Hepatocyte (in vitro differentiated cells): ENCODE data around the gene RIMKLB. TPM values are rescaled to one million over a fixed set of nuclear protein-coding genes. Genes with fewer than 3 reads are reported as not detected.

Experiments
- DNase-seq: peaks from one replicate; pipeline ENCODE4 v3.0.0-alpha.2; 2016; ENCODE audit warnings: low spot score
- H2AFZ ChIP-seq: fragments of 200-600 bp; sonication (generic); 2 replicates; pipeline ENCODE4 v1.6.0; 2016; ENCODE audit warnings: antibody characterized with exemption, mild to moderate bottlenecking
- H3K27ac ChIP-seq: fragments of 200-600 bp; sonication (generic); 2 replicates; pipeline ENCODE4 v1.5.1; 2016; ENCODE audit warnings: mild to moderate bottlenecking
- H3K27me3 ChIP-seq: fragments of 200-600 bp; sonication (generic); 2 replicates; pipeline ENCODE4 v1.6.1; 2016
- H3K36me3 ChIP-seq: fragments of 200-600 bp; sonication (generic); replicated peaks from 2 replicates; pipeline ENCODE4 v1.5.1; 2016; ENCODE audit warnings: low read depth; ENCODE audit not compliant: insufficient read depth
- H3K4me1 ChIP-seq: fragments of 200-600 bp; sonication (generic); 2 replicates; pipeline ENCODE4 v1.5.1; 2016; ENCODE audit warnings: mild to moderate bottlenecking, moderate library complexity; ENCODE audit not compliant: insufficient read depth
- H3K4me2 ChIP-seq: fragments of 200-600 bp; sonication (generic); 2 replicates; pipeline ENCODE4 v1.6.0; 2016
- H3K4me3 ChIP-seq: fragments of 200-600 bp; sonication (generic); 2 replicates; pipeline ENCODE4 v1.5.1; 2016; ENCODE audit warnings: mild to moderate bottlenecking
- H3K79me2 ChIP-seq: fragments of 200-600 bp; sonication (generic); 2 replicates; pipeline ENCODE4 v1.6.0; 2017; ENCODE audit warnings: mild to moderate bottlenecking
- H3K9me2 ChIP-seq: fragments of 200-600 bp; sonication (generic); replicated peaks from 2 replicates; pipeline ENCODE4 v1.6.0; 2017; ENCODE audit warnings: mild to moderate bottlenecking; ENCODE audit not compliant: insufficient read depth
- H3K9me3 ChIP-seq: fragments of 200-600 bp; sonication (generic); 2 replicates; pipeline ENCODE4 v1.5.1; 2016; ENCODE audit warnings: low read depth, mild to moderate bottlenecking
- H4K20me1 ChIP-seq: fragments of 200-600 bp; sonication (generic); 2 replicates; pipeline ENCODE4 v1.6.0; 2016; ENCODE audit warnings: mild to moderate bottlenecking; ENCODE audit not compliant: insufficient read depth, poor library complexity, severe bottlenecking
- EZH2 ChIP-seq: fragments of 200-600 bp; sonication (generic); IDR thresholded peaks from 2 replicates; pipeline ENCODE4 v1.6.1; 2016; ENCODE audit warnings: antibody characterized with exemption, mild to moderate bottlenecking, borderline replicate concordance
- EZH2phosphoT487 ChIP-seq: fragments of 200-600 bp; sonication (generic); IDR thresholded peaks from one replicate; pipeline ENCODE4 v1.6.1; 2018; ENCODE audit warnings: antibody characterized with exemption, mild to moderate bottlenecking, low read depth, moderate library complexity; ENCODE audit not compliant: unreplicated experiment, severe bottlenecking
- WGBS: methylation state at CpG from one replicate; pipeline ENCODE4 v1.1.6; 2016; ENCODE audit warnings: low lambda C conversion rate; ENCODE audit errors: missing lambda C conversion rate; 5-methylcytosine and 5-hydroxymethylcytosine counted together
- polyA plus RNA-seq: library from polyadenylated mRNA; unstranded; fragments of >200 nt; fragmentation: Nextera tagmentation; extraction: Ambion mirVana; gene quantifications from 2 replicates; pipeline ENCODE4 v1.2.1, GENCODE V29; 2016
- total RNA-seq: library from RNA; depleted of rRNA; stranded (reverse); fragments of >200 nt; gene quantifications from 2 replicates; pipeline ENCODE4 v1.2.3, GENCODE V29; 2014
- TF ChIP-seq, protein P1 (sequence below): fragments of 200-600 bp; sonication (generic); IDR thresholded peaks from 2 replicates; pipeline ENCODE4 v1.5.1; 2016; ENCODE audit warnings: antibody characterized with exemption, mild to moderate bottlenecking; ENCODE audit not compliant: poor library complexity

The RIMKLB gene, protein sequence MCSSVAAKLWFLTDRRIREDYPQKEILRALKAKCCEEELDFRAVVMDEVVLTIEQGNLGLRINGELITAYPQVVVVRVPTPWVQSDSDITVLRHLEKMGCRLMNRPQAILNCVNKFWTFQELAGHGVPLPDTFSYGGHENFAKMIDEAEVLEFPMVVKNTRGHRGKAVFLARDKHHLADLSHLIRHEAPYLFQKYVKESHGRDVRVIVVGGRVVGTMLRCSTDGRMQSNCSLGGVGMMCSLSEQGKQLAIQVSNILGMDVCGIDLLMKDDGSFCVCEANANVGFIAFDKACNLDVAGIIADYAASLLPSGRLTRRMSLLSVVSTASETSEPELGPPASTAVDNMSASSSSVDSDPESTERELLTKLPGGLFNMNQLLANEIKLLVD
- total RNA-seq (28.9 and 37.3 TPM in 2 replicates), polyA plus RNA-seq (20.7 and 25.7 TPM in 2 replicates)

DNA sequence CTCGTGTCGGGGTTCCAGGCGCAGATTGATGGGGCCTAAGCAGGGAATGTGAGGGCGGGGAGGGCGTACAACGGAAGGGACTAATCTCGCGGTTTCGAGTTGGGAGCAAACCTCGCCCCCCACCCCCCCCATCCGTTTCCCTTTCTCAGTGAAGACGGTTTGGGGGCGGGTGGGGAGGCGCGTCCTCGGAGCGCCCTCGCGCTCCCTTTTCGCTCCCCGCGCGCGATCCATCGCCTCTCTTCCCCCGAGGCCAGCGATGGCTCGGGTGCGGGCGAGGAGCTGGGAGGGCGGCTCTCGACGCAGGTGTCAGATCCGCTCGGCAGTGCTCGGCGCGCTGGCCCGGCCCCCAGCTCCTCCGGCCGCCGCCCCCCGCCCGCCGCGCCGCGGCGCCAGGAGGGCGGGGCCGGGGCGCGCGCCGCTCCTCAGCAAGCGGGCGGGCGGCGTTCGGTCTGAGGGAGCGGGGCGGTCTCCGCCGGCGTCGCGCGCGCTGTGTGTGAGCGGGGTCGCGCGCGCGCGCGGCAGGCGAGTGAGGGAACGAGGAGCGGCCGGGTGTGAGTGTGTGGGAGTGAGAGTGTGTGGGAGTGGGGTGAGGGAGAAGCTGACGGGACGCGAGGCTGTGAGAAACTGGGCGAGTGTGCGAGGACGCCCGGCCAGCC, at the start of gene RIMKLB:
RIMKLB (plus strand) TSS at position 516 of the 656 bp plus-strand sequence. CDS start 15,876 bp downstream, outside the sequence.
- H3K27me3 ChIP-seq, result no peaks in the 10 kb centered on the region
- no peak for TF ChIP-seq EZH2
- TF ChIP-seq, protein P1, sequence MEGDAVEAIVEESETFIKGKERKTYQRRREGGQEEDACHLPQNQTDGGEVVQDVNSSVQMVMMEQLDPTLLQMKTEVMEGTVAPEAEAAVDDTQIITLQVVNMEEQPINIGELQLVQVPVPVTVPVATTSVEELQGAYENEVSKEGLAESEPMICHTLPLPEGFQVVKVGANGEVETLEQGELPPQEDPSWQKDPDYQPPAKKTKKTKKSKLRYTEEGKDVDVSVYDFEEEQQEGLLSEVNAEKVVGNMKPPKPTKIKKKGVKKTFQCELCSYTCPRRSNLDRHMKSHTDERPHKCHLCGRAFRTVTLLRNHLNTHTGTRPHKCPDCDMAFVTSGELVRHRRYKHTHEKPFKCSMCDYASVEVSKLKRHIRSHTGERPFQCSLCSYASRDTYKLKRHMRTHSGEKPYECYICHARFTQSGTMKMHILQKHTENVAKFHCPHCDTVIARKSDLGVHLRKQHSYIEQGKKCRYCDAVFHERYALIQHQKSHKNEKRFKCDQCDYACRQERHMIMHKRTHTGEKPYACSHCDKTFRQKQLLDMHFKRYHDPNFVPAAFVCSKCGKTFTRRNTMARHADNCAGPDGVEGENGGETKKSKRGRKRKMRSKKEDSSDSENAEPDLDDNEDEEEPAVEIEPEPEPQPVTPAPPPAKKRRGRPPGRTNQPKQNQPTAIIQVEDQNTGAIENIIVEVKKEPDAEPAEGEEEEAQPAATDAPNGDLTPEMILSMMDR, result no peak
- no peak for TF ChIP-seq EZH2phosphoT487
- no peaks in the 10 kb centered on the region for H3K36me3 ChIP-seq
- peak within 1 kb of the TSS; percentile 99 for H3K27ac ChIP-seq
- peak; percentile 95 for DNase-seq
- peak within 1 kb of the TSS; percentile 99 for H3K4me3 ChIP-seq
- H3K9me2 ChIP-seq, result no peaks in the 10 kb centered on the region
- H2AFZ ChIP-seq, result peak within 1 kb of the TSS; percentile 95
- H3K4me2 ChIP-seq, result peak within 1 kb of the TSS; percentile 80
- H4K20me1 ChIP-seq, result peaks cover 7% of the 10 kb centered on the region
- H3K79me2 ChIP-seq, result peaks cover 39% of the 10 kb centered on the region
- peaks cover 15% of the 10 kb centered on the region for H3K4me1 ChIP-seq
- no peaks in the 10 kb centered on the region for H3K9me3 ChIP-seq
- WGBS, result 0% methylated on average over 13 of the region's 88 CpGs

DNA sequence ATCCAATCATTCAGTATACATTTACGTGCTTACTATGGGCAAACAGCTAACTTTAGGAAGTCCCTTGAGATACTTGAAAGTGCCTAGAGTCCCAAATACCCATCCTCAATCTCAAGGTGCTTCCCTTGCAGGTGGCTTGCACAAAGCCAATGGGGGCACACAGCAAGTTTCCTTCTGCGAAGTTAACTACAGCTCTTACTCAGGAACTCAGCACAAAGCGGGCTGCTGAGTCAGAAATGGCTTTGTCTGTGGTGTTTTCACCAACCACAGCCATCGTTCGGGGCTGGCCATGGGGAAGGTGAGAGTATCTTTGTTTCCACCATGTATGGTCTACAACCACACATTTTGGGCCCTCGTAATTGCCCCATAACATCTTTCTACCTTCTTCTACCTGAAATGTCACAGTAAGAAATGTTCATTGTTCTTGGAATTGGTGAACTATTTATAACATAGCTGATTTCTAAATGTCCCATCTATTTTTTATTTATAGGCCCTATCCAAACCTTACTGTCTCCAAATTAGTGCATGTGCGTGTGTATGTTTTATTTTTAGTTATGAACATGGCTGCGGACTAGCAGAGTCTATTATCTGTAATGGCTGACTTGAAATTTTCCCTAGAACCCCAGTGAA, 49.1 kb upstream of the RIMKLB start:
- no peaks in the 10 kb centered on the region for H3K36me3 ChIP-seq
- H2AFZ ChIP-seq, result no peak overlapping the region
- WGBS, result 92% methylated on average over 8 of the region's 8 CpGs
- no peaks in the 10 kb centered on the region for H3K9me2 ChIP-seq
- no peak for DNase-seq
- H3K4me2 ChIP-seq, result no peak overlapping the region
- no peaks in the 10 kb centered on the region for H3K79me2 ChIP-seq
- H3K4me1 ChIP-seq, result no peaks in the 10 kb centered on the region
- no peaks in the 10 kb centered on the region for H4K20me1 ChIP-seq
- no peak overlapping the region for H3K27ac ChIP-seq
- no peaks in the 10 kb centered on the region for H3K27me3 ChIP-seq
- H3K9me3 ChIP-seq, result no peaks in the 10 kb centered on the region
- TF ChIP-seq EZH2, result no peak
- TF ChIP-seq, protein P1, result no peak
- TF ChIP-seq EZH2phosphoT487, result no peak
- no peak overlapping the region for H3K4me3 ChIP-seq

DNA sequence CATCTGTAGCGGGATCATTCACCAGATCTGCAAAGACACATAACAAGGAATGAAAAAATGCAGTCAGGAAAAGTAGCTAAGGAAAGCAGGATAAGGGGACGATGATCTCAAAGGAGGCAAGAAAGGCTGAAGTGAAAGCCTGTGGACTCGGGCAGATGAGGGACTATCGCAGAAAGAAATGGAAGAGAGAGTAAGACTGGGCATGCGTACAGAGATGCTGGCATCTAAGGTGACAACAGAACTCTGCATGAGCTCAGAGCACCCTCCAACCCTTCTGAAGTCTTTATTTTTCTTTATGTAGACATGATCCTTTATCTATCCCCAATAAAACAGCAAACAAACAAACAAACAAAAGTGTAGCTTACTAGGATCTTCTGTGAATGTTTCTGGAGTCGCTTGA, 42.4 kb upstream of the RIMKLB start:
- Histone ChIP-seq H3K36me3 (no peaks in the 10 kb centered on the region), H3K79me2 (no peaks in the 10 kb centered on the region), H2AFZ (no peak overlapping the region), H4K20me1 (no peaks in the 10 kb centered on the region), H3K9me2 (no peaks in the 10 kb centered on the region), H3K27ac (no peak overlapping the region), H3K4me2 (no peak overlapping the region), H3K4me1 (no peaks in the 10 kb centered on the region), H3K4me3 (no peak overlapping the region), H3K9me3 (no peaks in the 10 kb centered on the region), H3K27me3 (no peaks in the 10 kb centered on the region)
- 83% methylated on average over 6 of the region's 6 CpGs for WGBS
- TF ChIP-seq, protein P1, result no peak
- TF ChIP-seq EZH2, result no peak
- TF ChIP-seq EZH2phosphoT487, result no peak
- DNase-seq, result no peak
